Upper lobe of left lung (tissue), 4 donors: ENCODE results near the gene ARRDC1.

Experiments
- CTCF ChIP-seq, 6 experiments: fragments of 450-650 bp in 4 of 6; fragments of 200-600 bp in 2 of 6; sonication (generic) in 2 of 6; IDR thresholded peaks; one replicate each; pipeline ENCODE4 v1.5.1; 2016 to 2019; ENCODE audit warnings: antibody characterized with exemption in 6 of 6
- EP300 ChIP-seq, 4 donors: sonication (generic); formaldehyde crosslinking; IDR thresholded peaks; one replicate each; pipeline ENCODE4 v1.5.1; 2017; ENCODE audit warnings: antibody characterized with exemption in 4 of 4, control low read depth in 2 of 4
- POLR2A ChIP-seq, 4 donors: fragments of 450-650 bp; IDR thresholded peaks; one replicate each; pipeline ENCODE4 v1.5.1; 2016 to 2017; ENCODE audit warnings: antibody characterized with exemption in 4 of 4, mild to moderate bottlenecking in 2 of 4
- POLR2AphosphoS5 ChIP-seq, 2 donors: sonication (generic); formaldehyde crosslinking; IDR thresholded peaks; one replicate each; pipeline ENCODE4 v1.5.1; 2017; ENCODE audit warnings: antibody characterized with exemption in 2 of 2

- no peak for TF ChIP-seq POLR2A (IDR thresholded peaks at IDR 0.05)
- TF ChIP-seq CTCF (IDR thresholded peaks at IDR 0.05): no peak
- no peak for TF ChIP-seq EP300 (IDR thresholded peaks at IDR 0.05)
- no peak for TF ChIP-seq POLR2AphosphoS5 (IDR thresholded peaks at IDR 0.05)
Measured at GRCh38 chr9:137558127-137558526, 47.4 kb upstream of the ARRDC1 start.
